Inferior parietal cortex (tissue), 1 donor: ENCODE measurements around the gene TLL1.

Experiments used
- DNase-seq: peaks from one replicate; pipeline ENCODE4 v3.0.0-alpha.2; 2016; ENCODE audit errors: extremely low spot score

Gene TLL1

DNA sequence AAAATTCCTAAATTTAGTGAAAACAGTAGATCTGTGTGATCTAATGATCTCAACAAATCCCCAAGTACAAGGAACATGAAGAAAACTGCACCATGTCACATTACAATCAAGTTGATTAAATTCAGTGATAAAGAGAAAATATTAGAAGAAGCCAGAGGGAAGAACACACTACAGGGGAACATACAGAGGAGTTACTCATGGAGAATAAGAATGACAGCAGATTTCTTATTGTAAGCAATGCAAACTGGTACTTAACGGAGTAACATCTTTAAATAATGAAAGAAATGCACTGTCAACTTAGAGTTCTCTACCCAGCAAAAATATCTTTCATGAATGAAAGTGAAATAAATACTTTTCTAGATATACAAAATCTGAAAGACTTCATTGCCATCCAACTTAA lies 21.1 kb downstream of the TLL1 start:
- no peak for DNase-seq

GRCh38 chr4:165905405-165906027 lies 32.5 kb downstream of the TLL1 start:
- DNase-seq: no peak

- DNase-seq: no peak
These were observed 33.2 kb downstream of the TLL1 start for GRCh38 chr4:165906272-165906671.

DNA sequence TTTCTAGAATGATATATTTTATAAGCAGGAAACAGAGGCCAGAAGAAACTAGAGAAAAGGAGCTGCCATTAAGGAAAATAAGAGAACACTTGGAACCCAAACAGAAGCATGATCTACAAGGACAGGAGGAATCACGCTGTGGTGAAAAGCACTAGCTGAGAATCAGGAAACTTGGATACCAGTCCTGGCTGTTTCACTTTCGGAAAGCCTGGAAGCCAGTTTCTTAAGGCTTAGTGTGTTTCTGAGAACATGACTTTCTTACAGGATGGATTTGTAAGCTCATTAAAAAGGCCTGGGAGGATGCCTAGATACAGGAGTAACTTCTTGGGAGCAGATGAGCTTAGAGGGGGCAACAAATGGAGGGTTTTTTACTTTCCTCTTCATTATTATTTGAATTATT lies 36.9 kb downstream of the TLL1 start:
- no peak for DNase-seq

- no peak for DNase-seq
These were observed 42.2 kb downstream of the TLL1 start for GRCh38 chr4:165915215-165915614.

GRCh38 chr4:165921546-165921945 lies 48.5 kb downstream of the TLL1 start:
- DNase-seq: no peak

DNA sequence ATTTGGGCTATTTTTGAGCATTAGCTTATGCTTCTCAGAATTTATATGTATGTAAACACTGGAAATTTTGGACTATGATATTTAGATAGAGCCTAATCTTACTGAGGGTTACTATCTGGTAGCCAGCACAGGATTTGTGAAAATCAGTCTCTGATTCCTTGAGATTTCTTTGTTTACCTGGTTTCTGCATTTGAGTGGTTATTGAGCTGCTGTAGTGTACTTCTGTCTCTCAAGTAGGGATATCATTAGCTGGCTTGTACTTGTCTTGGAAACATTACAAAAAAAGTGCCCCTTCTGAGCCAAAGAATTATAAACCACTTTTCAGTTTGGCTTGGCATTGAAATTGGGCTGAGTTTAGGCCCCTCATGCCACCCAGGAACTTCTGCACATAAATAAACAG lies 49.7 kb downstream of the TLL1 start:
- no peak for DNase-seq

GRCh38 chr4:165926307-165926706 lies 53.3 kb downstream of the TLL1 start:
- no peak for DNase-seq

GRCh38 chr4:165927366-165927765 lies 54.3 kb downstream of the TLL1 start:
- no peak for DNase-seq

GRCh38 chr4:165927815-165928214 lies 54.8 kb downstream of the TLL1 start:
- no peak for DNase-seq

DNA sequence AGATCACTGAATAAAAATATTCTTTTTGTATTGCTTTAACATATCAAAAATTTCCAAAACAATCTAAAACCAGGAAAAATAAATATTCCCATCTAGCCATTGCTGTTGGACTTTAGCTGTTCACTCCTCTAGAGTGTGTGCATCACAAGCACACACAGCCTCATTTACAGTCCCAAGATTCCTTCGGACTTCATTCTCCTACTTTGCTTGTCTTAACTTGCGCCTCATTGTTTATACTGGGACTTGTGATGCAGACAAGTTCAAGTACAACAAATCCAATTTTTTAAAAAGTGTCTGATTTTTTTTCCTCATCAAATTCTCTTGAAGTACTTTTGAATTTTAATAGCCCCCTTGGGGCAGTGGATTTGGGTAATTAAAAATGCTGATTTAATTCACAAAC lies 55.6 kb downstream of the TLL1 start:
- no peak for DNase-seq

GRCh38 chr4:165929662-165930061 lies 56.6 kb downstream of the TLL1 start:
- no peak for DNase-seq

DNA sequence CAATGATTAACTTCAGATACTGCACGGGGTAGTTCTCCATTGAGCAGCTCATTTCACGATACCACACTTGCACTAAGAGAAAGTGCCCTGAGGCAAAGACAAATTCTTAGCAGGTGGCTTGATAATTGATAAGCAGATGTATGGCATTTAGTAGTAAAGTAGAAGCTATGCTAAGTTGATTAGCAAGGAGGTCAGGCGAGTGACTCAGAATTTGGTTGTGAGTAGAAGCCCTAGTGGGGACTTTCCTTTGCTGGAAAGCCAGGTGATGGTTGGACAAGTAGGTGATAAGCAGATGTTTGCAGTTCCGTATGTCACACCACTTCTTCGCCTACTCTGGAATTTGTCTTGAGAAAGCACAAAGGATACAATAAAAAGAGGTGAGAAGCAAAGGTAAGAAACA lies 58.7 kb downstream of the TLL1 start:
- DNase-seq: no peak

- no peak for DNase-seq
These were observed 71.9 kb downstream of the TLL1 start for GRCh38 chr4:165944900-165945299.

- DNase-seq: no peak
These were observed 73.0 kb downstream of the TLL1 start for GRCh38 chr4:165945991-165946390.

DNA sequence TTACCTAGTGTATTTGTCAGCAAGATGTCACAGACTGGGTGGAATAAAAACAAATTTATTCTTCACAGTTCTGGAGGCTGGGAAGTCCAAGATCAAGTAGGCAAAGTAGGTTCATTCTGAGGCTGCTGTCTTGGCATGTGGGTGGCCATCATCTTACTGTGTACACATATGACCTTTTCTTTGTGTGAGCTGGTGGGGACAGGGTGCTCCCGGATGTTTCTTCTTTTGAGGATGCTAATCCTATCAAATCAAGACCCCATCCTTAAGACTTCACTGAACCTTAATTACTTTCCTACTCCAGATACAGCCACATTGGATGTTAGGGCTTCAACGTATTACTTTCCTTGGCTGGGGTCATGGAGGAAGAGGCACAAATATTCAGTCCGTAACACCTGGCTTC lies 74.0 kb downstream of the TLL1 start:
- DNase-seq: no peak

DNA sequence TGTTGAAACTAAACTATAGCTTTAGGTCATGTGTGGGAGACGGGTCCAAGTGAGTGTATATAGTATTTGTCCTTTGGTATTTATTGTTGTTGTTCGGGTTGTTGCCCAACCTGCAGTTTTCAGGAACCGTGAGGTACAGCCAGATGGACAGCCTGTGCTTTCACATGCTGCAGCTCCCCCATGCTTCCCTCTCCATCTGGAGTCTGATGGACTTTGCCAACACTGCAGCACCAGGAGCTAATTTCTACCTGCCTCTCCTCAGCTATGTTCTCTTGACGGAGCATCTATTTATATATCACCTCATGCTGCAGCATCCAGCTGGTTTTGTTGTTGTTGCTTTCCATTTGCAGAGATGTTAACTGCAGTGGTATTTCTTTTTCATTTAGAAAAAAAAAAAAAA lies 80.1 kb downstream of the TLL1 start:
- no peak for DNase-seq

GRCh38 chr4:165963621-165964020 lies 90.6 kb downstream of the TLL1 start:
- DNase-seq: no peak

- DNase-seq: no peak
These were observed 91.6 kb downstream of the TLL1 start for GRCh38 chr4:165964591-165964990.

GRCh38 chr4:165965503-165965902 lies 92.5 kb downstream of the TLL1 start:
- no peak for DNase-seq

- no peak for DNase-seq
These were observed 93.8 kb downstream of the TLL1 start for GRCh38 chr4:165966833-165967232.

DNA sequence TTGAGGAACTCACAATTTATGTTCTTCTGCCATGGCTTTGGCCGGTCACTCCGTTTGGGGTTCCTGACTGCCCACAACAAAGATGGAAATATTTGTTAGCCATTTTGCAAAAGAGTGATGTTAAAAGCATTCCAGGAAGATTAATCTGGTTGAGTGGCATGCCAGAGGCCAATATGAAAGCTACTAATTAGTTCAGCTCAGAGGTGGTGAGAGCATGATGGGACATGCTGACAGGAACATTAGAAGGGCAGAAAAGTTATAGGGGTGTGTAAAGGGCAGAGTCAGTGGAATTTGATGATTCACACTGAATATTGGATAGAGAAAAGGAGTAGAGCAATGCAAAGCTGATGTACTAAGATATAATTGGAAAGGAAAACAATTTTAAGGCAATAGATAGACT lies 94.4 kb downstream of the TLL1 start:
- DNase-seq: no peak

GRCh38 chr4:165970703-165971420 lies 97.8 kb downstream of the TLL1 start:
- no peak for DNase-seq

- DNase-seq: no peak
These were observed 98.4 kb downstream of the TLL1 start for GRCh38 chr4:165971446-165971845.
